Activated CD4-positive, alpha-beta T cell treated with anti-CD3 and anti-CD28 coated beads, Interleukin-10, Interleukin-2, amounts not matched to agents 100 ng/mL and 50 ng/mL, durations not matched to agents 16 hours and 8 hours (primary cell): ENCODE measurements around the gene CACNA2D4.

Source experiments
- DNase-seq: peaks from one replicate; pipeline ENCODE4 v3.0.0-alpha.2; 2020

Gene CACNA2D4

GRCh38 chr12:1768615-1769014, 149.8 kb downstream of the CACNA2D4 start:
- no peak for DNase-seq

- DNase-seq, result no peak
Measured at GRCh38 chr12:1767407-1768090, 150.9 kb downstream of the CACNA2D4 start.

GRCh38 chr12:1766110-1766509, 152.3 kb downstream of the CACNA2D4 start:
- no peak for DNase-seq

- DNase-seq, result no peak
Measured at GRCh38 chr12:1763153-1763552, 155.3 kb downstream of the CACNA2D4 start.

GRCh38 chr12:1761857-1762256, 156.6 kb downstream of the CACNA2D4 start:
- DNase-seq, result no peak

GRCh38 chr12:1760566-1761382, 157.7 kb downstream of the CACNA2D4 start:
- no peak for DNase-seq

GRCh38 chr12:1758887-1759286, 159.6 kb downstream of the CACNA2D4 start:
- no peak for DNase-seq

GRCh38 chr12:1758376-1758775, 160.1 kb downstream of the CACNA2D4 start:
- DNase-seq, result no peak

- no peak for DNase-seq
Measured at GRCh38 chr12:1750300-1750699, 168.2 kb downstream of the CACNA2D4 start.

GRCh38 chr12:1749019-1749418, 169.4 kb downstream of the CACNA2D4 start:
- DNase-seq, result no peak

- DNase-seq, result no peak
Measured at GRCh38 chr12:1747609-1748008, 170.8 kb downstream of the CACNA2D4 start.

GRCh38 chr12:1744932-1745331, 173.5 kb downstream of the CACNA2D4 start:
- no peak for DNase-seq
